ENCODE measurements around the gene ZFR2. TPM values are rescaled to one million over a fixed set of nuclear protein-coding genes. Genes with fewer than 3 reads are reported as not detected.

Gene ZFR2
- total RNA-seq, result under 1 TPM in 1 of 4 donors, not detected in 3; 0.13 TPM

DNA sequence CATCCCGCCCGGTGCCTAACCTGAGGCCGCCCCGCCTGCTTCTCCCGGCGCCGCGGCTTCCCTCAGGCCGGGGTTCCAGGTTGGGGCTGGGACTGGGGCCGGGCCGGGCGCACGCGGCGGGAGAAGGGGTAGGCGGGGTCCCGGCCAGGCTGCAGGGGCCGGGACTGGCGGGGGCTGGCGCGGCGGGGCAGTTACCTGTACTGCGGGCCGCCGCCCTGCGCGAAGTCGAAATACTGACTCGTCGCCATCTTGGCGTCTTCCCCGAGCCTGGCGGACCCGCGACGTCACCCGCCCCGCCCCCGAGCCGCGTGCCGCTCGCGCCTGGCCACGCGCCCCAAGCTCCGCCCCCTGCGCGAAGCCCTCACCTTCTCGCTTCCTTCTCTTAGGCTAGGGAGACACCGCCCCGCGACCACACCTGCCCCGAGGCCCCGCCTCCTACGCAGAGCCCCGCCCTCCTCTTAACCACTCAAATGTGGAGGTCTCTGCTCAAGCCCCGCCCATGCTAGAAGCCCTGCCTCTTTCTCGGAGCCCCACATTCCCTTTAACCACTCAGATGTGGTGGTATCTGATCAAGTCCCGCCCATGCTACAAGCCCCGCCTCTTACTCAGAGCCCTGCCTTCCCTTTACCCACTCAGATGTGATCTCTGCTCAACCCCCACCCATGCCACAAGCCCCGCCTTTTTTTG lies at the start of gene ZFR2:
ZFR2 (minus strand) TSS at position 269 of the 687 bp plus-strand sequence; CDS start at position 248, 21 bp downstream.
- H3K4me3 ChIP-seq (ENCODE audit: low read depth, poor library complexity, severe bottlenecking), result no peak within 1 kb of the TSS
- 12 to 20% methylated on average over 12 to 62 of the region's 62 CpGs for WGBS, 2 donors
- intact Hi-C loops (cut with DNase I; ENCODE audit: low total_unique reads), result no loop called here
- TF ChIP-seq, protein P1, sequence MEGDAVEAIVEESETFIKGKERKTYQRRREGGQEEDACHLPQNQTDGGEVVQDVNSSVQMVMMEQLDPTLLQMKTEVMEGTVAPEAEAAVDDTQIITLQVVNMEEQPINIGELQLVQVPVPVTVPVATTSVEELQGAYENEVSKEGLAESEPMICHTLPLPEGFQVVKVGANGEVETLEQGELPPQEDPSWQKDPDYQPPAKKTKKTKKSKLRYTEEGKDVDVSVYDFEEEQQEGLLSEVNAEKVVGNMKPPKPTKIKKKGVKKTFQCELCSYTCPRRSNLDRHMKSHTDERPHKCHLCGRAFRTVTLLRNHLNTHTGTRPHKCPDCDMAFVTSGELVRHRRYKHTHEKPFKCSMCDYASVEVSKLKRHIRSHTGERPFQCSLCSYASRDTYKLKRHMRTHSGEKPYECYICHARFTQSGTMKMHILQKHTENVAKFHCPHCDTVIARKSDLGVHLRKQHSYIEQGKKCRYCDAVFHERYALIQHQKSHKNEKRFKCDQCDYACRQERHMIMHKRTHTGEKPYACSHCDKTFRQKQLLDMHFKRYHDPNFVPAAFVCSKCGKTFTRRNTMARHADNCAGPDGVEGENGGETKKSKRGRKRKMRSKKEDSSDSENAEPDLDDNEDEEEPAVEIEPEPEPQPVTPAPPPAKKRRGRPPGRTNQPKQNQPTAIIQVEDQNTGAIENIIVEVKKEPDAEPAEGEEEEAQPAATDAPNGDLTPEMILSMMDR (IDR thresholded peaks at IDR 0.05), result no peak
- no peak for TF ChIP-seq POLR2A (IDR thresholded peaks at IDR 0.05)
- no peak for DNase-seq (ENCODE audit: low spot score in 2 of 2)

DNA sequence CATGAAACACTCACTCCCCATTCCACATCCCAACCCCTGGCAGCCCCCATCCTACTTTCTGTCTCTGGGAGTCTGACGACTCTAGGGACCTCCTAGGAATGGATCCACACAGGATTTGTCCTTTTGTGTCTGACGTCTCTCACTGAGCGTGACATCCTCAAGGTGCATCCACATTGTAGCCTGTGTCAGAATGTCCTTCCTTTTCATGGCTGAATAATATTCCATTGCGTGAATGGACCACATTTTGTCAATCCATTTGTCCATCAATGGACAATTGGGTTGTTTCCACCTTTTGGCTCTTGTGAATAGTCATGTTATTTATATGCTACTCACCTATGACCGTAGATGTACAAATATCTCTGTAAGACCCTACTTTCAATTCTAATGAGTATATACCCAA lies 47.2 kb upstream of the ZFR2 start:
- intact Hi-C loops (cut with DNase I; ENCODE audit: low total_unique reads), result no loop called here
- H3K4me3 ChIP-seq (ENCODE audit: low read depth, poor library complexity, severe bottlenecking), result no peak overlapping the region
- WGBS, 2 donors, result 93 to 98% methylated on average over 5 of the region's 5 CpGs
- TF ChIP-seq POLR2A (IDR thresholded peaks at IDR 0.05), result no peak
- TF ChIP-seq, protein P1 (IDR thresholded peaks at IDR 0.05), result no peak
- DNase-seq (ENCODE audit: low spot score in 2 of 2), result no peak

DNA sequence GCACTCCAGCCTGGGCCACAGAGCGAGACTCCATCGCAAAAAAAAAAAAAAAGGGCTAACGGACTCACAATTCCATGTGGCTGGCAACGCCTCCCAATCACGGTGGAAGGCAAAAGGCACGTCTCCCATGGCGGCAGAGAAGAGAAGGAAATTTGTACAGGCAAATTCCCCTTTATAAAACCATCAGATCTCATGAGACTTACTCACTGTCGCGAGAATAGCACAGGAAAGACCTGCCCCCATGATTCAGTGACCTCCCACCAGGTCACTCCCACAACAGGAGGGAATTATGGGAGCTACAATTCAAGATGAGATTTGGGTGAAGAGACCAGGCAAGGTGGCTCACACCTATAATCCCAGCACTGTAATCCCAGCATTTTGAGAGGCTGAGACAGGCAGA lies 45.4 kb upstream of the ZFR2 start:
- TF ChIP-seq, protein P1 (IDR thresholded peaks at IDR 0.05), result no peak
- TF ChIP-seq POLR2A (IDR thresholded peaks at IDR 0.05), result no peak
- DNase-seq (ENCODE audit: low spot score in 2 of 2), result no peak
- intact Hi-C loops (cut with DNase I; ENCODE audit: low total_unique reads), result no loop called here
- no peak overlapping the region for H3K4me3 ChIP-seq (ENCODE audit: low read depth, poor library complexity, severe bottlenecking)
- 78 to 87% methylated on average over 9 of the region's 9 CpGs for WGBS, 2 donors

DNA sequence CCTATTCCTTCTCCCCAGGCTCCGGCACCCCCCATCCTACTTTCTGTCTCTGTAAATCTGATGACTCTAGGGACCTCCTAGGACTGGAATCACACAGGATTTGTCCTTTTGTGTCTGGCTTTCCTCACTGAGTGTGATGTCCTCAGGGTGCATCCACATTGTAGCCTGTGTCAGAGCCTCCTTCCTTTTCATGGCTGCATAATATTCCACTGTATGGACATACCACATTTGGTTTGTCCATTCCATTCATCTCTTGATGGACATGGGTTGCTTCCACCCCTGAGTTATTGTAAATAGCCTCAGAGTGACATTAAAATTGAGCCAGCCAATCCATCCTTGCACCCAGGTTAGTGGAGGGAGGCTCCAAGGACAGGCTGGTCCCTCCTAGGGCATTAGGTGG lies 41.3 kb upstream of the ZFR2 start:
- DNase-seq (ENCODE audit: low spot score in 2 of 2), result no peak
- 100% methylated on average over 1 of the region's 1 CpG for WGBS, 2 donors
- intact Hi-C loops (cut with DNase I; ENCODE audit: low total_unique reads), result no loop called here
- H3K4me3 ChIP-seq (ENCODE audit: low read depth, poor library complexity, severe bottlenecking), result no peak overlapping the region
- no peak for TF ChIP-seq POLR2A (IDR thresholded peaks at IDR 0.05)
- TF ChIP-seq, protein P1 (IDR thresholded peaks at IDR 0.05), result no peak

DNA sequence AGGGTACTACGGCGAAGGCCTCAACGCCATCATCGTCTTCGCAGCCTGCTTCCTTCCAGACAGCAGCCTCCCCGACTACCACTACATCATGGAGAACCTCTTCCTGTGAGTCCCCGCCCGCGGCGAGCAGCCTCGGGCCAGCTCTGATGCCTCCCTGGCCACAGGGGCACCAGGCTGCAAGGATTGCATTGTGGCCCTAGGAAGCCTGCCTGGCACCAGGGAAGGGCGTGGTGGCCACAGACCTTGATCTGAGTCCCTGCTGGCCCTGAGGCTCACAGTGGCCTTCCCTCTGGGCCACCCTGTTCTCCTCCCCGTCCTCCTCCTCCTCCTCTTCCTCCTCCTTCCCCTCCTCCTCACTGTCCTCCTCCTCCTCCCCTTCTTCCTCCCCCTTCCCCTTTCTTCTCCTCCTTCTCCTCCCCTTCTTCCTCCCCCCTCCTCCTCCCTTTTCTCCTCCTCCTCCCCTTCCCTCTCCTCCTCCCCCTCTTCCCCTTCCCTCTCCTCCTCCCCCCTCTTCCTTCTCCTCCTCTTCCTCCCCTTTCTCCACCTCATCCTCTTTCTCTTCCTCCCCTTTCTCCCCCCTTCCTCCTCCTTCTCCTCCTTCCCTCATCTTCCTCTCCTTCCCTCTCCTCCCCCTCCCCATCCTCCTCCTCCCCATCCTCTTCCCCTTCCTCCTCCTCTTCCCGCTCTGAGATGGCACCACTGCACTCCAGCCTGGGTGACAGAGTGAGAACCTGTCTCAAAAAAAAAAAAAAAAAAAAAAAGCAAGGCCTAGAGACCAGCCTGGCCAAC lies 39.6 kb upstream of the ZFR2 start:
- intact Hi-C loops (cut with DNase I; ENCODE audit: low total_unique reads), result no loop called here
- TF ChIP-seq POLR2A (IDR thresholded peaks at IDR 0.05), result no peak
- TF ChIP-seq, protein P1 (IDR thresholded peaks at IDR 0.05), result no peak
- H3K4me3 ChIP-seq (ENCODE audit: low read depth, poor library complexity, severe bottlenecking), result no peak overlapping the region
- no peak for DNase-seq (ENCODE audit: low spot score in 2 of 2)
- WGBS, 2 donors, result 56 to 65% methylated on average over 12 to 14 of the region's 14 CpGs

All from lower leg skin (tissue), 4 donors.